HL-60 (cell line): ENCODE measurements around the gene RNF214.

Source experiments
- GABPA ChIP-seq: IDR thresholded peaks from 2 replicates; pipeline ENCODE4 v1.6.1; 2012; ENCODE audit warnings: low read depth
- POLR2AphosphoS5 ChIP-seq: IDR thresholded peaks from 2 replicates; pipeline ENCODE4 v1.6.1; 2012; ENCODE audit warnings: low read depth
- TF ChIP-seq, protein P1 (sequence below): IDR thresholded peaks from one replicate; pipeline ENCODE4 v1.5.1; 2011; ENCODE audit warnings: low read length, control low read depth, inconsistent platforms; ENCODE audit not compliant: insufficient read depth

DNA sequence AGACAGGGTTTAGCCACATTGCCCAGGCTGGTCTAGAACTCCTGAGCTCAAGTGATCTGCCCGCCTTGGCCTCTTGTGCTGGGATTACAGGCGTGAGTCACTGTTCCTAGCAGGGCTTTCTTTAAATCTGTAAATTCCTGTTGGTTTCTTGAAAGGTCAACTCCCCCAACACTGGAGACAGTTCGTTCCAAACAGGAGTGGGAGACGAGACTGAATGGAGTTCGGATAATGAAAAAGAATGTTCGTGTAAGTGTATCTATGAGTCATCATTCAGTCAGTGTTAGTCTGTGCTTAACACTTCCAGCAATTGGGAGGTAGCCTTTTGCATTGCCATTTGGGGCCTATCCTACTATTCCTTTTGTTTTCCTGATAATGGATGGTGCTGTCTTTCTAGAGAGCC is 48.7 kb downstream of the RNF214 start:
- TF ChIP-seq, protein P1, sequence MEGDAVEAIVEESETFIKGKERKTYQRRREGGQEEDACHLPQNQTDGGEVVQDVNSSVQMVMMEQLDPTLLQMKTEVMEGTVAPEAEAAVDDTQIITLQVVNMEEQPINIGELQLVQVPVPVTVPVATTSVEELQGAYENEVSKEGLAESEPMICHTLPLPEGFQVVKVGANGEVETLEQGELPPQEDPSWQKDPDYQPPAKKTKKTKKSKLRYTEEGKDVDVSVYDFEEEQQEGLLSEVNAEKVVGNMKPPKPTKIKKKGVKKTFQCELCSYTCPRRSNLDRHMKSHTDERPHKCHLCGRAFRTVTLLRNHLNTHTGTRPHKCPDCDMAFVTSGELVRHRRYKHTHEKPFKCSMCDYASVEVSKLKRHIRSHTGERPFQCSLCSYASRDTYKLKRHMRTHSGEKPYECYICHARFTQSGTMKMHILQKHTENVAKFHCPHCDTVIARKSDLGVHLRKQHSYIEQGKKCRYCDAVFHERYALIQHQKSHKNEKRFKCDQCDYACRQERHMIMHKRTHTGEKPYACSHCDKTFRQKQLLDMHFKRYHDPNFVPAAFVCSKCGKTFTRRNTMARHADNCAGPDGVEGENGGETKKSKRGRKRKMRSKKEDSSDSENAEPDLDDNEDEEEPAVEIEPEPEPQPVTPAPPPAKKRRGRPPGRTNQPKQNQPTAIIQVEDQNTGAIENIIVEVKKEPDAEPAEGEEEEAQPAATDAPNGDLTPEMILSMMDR, result no peak
- TF ChIP-seq GABPA, result no peak
- no peak for TF ChIP-seq POLR2AphosphoS5
